H9 (cell line): ENCODE measurements around the gene CCT4. TPM values are rescaled to one million over a fixed set of nuclear protein-coding genes. Genes with fewer than 3 reads are reported as not detected.

Experiments
- DNase-seq: peaks from one replicate; pipeline ENCODE4 v3.0.0-alpha.2; 2017
- H2AFZ ChIP-seq: one replicate; pipeline ENCODE4 v1.6.1; 2013; ENCODE audit warnings: mild to moderate bottlenecking, low read length, control low read depth, moderate library complexity
- H2AK5ac ChIP-seq: 2 replicates; pipeline ENCODE4 v1.6.1; 2013; ENCODE audit warnings: low read length, control low read depth, mixed read lengths; ENCODE audit not compliant: insufficient read length
- H2BK120ac ChIP-seq: one replicate; pipeline ENCODE4 v1.6.1; 2013; ENCODE audit warnings: low read depth, mild to moderate bottlenecking, low read length, control low read depth, inconsistent platforms; ENCODE audit not compliant: poor library complexity, severe bottlenecking
- H2BK12ac ChIP-seq: 2 replicates; pipeline ENCODE4 v1.6.1; 2013; ENCODE audit warnings: low read length, control low read depth, mixed read lengths, low read depth; ENCODE audit not compliant: insufficient read length
- H2BK15ac ChIP-seq: 2 replicates; pipeline ENCODE4 v1.6.1; 2013; ENCODE audit warnings: low read depth, low read length, control low read depth
- H2BK20ac ChIP-seq: one replicate; pipeline ENCODE4 v1.6.1; 2013; ENCODE audit warnings: low read depth, mild to moderate bottlenecking, low read length, control low read depth, inconsistent platforms; ENCODE audit not compliant: poor library complexity, severe bottlenecking
- H2BK5ac ChIP-seq: 2 replicates; pipeline ENCODE4 v1.6.1; 2013; ENCODE audit warnings: low read length, control low read depth, mixed read lengths; ENCODE audit not compliant: insufficient read length
- H3K14ac ChIP-seq: 2 replicates; pipeline ENCODE4 v1.6.1; 2013; ENCODE audit warnings: low read length, control low read depth; ENCODE audit not compliant: insufficient read depth
- H3K18ac ChIP-seq: 2 replicates; pipeline ENCODE4 v1.6.1; 2013; ENCODE audit warnings: low read depth, mild to moderate bottlenecking, mixed read lengths, low read length, control low read depth; ENCODE audit not compliant: insufficient read length
- H3K23ac ChIP-seq: 2 replicates; pipeline ENCODE4 v1.6.1; 2013; ENCODE audit warnings: low read length, control low read depth, mixed read lengths, low read depth; ENCODE audit not compliant: insufficient read length
- H3K23me2 ChIP-seq: 2 replicates; pipeline ENCODE4 v1.6.1; 2013; ENCODE audit warnings: low read depth, mild to moderate bottlenecking, mixed read lengths, low read length, control low read depth; ENCODE audit not compliant: insufficient read length, poor library complexity, severe bottlenecking
- H3K27ac ChIP-seq: 2 replicates; pipeline ENCODE4 v1.5.1; 2013; ENCODE audit warnings: low read length, control low read depth, mixed read lengths, low read depth; ENCODE audit not compliant: insufficient read length
- H3K27me3 ChIP-seq: 2 replicates; pipeline ENCODE4 v1.6.1; 2013; ENCODE audit warnings: low read length, control low read depth, inconsistent platforms; ENCODE audit not compliant: insufficient read depth
- H3K4ac ChIP-seq: 2 replicates; pipeline ENCODE4 v1.6.1; 2013; ENCODE audit warnings: low read depth, mild to moderate bottlenecking, control low read depth, inconsistent platforms, low read length, moderate library complexity
- H3K4me1 ChIP-seq: 2 replicates; pipeline ENCODE4 v1.6.1; 2013; ENCODE audit warnings: low read length, control low read depth, inconsistent platforms; ENCODE audit not compliant: insufficient read depth
- H3K4me2 ChIP-seq: 2 replicates; pipeline ENCODE4 v1.6.1; 2013; ENCODE audit warnings: low read length, control low read depth, mixed read lengths; ENCODE audit not compliant: insufficient read length, insufficient read depth
- H3K56ac ChIP-seq: 2 replicates; pipeline ENCODE4 v1.6.1; 2013; ENCODE audit warnings: low read depth, mild to moderate bottlenecking, mixed read lengths, low read length, control low read depth; ENCODE audit not compliant: insufficient read length
- H3K79me1 ChIP-seq: 2 replicates; pipeline ENCODE4 v1.6.1; 2013; ENCODE audit warnings: low read depth, mild to moderate bottlenecking, moderate library complexity, low read length, control low read depth, inconsistent platforms; ENCODE audit not compliant: insufficient read depth, poor library complexity, severe bottlenecking
- H3K79me2 ChIP-seq: 2 replicates; pipeline ENCODE4 v1.6.1; 2013; ENCODE audit warnings: low read length, control low read depth, inconsistent platforms; ENCODE audit not compliant: insufficient read depth
- H3K9ac ChIP-seq: 2 replicates; pipeline ENCODE4 v1.6.1; 2013; ENCODE audit warnings: low read length, control low read depth, mixed read lengths; ENCODE audit not compliant: insufficient read length; ENCODE audit errors: extremely low read depth
- H3K9me3 ChIP-seq: one replicate; pipeline ENCODE4 v1.6.1; 2013; ENCODE audit warnings: low read depth, low read length, inconsistent platforms; ENCODE audit not compliant: control insufficient read depth
- H3T11ph ChIP-seq: one replicate; pipeline ENCODE4 v1.6.1; 2013; ENCODE audit warnings: mild to moderate bottlenecking, low read length, control low read depth, inconsistent platforms
- H4K20me1 ChIP-seq: one replicate; pipeline ENCODE4 v1.6.1; 2013; ENCODE audit not compliant: control insufficient read depth, insufficient read length, insufficient read depth
- H4K5ac ChIP-seq: 2 replicates; pipeline ENCODE4 v1.6.1; 2013; ENCODE audit warnings: low read depth, mild to moderate bottlenecking, mixed read lengths, low read length, control low read depth; ENCODE audit not compliant: insufficient read length
- H4K8ac ChIP-seq: replicated peaks from 2 replicates; pipeline ENCODE4 v1.6.1; 2013; ENCODE audit warnings: low read length, control low read depth, mixed read lengths, low read depth; ENCODE audit not compliant: insufficient read length
- H4K91ac ChIP-seq: 2 replicates; pipeline ENCODE4 v1.6.1; 2013; ENCODE audit warnings: low read depth, mild to moderate bottlenecking, moderate library complexity, mixed read lengths, low read length, control low read depth; ENCODE audit not compliant: insufficient read length
- H3K27ac Mint-ChIP-seq, 3 experiments: 2 replicates in 2 of 3; 3 replicates in 1 of 3; pipeline ENCODE4 v1.8.0; 2020 to 2021; ENCODE audit warnings: mixed read lengths in 3 of 3, mild to moderate bottlenecking in 1 of 3, moderate library complexity in 1 of 3
- H3K27me3 Mint-ChIP-seq: 2 replicates; pipeline ENCODE4 v1.8.0; 2021; ENCODE audit warnings: low read depth, mild to moderate bottlenecking, moderate library complexity, mixed read lengths
- H3K36me3 Mint-ChIP-seq, 3 experiments: 2 replicates in 2 of 3; 3 replicates in 1 of 3; pipeline ENCODE4 v1.8.0; 2020 to 2021; ENCODE audit warnings: low read depth in 3 of 3, mixed read lengths in 3 of 3; ENCODE audit not compliant: insufficient read depth in 1 of 3
- H3K4me1 Mint-ChIP-seq, 2 experiments: 2 replicates each; pipeline ENCODE4 v1.8.0; 2020; ENCODE audit warnings: mixed read lengths in 2 of 2
- H3K4me3 Mint-ChIP-seq, 2 experiments: 2 replicates in 1 of 2; 3 replicates in 1 of 2; pipeline ENCODE4 v1.8.0; 2020 to 2021; ENCODE audit warnings: mild to moderate bottlenecking in 2 of 2, mixed read lengths in 2 of 2, moderate library complexity in 1 of 2
- H3K9me3 Mint-ChIP-seq, 2 experiments: 2 replicates in 1 of 2; 3 replicates in 1 of 2; pipeline ENCODE4 v1.8.0; 2020; ENCODE audit warnings: mild to moderate bottlenecking in 2 of 2, mixed read lengths in 2 of 2, moderate library complexity in 1 of 2
- WGBS: extraction: QIAGEN DNeasy Blood & Tissue Kit; methylation state at CpG from one replicate; pipeline ENCODE4 v1.1.7; 2013; ENCODE audit warnings: missing lambda C conversion rate, low lambda C conversion rate, mixed read lengths; ENCODE audit not compliant: insufficient read length; ENCODE audit errors: extremely low coverage; 5-methylcytosine and 5-hydroxymethylcytosine counted together
- total RNA-seq: library from RNA; stranded (reverse); gene quantifications from 2 replicates; pipeline ENCODE4 v1.2.1, GENCODE V29; 2021
- TF ChIP-seq, protein P1 (sequence below): fragments of 200-600 bp; sonication (generic); conservative IDR thresholded peaks from 3 replicates; pipeline ENCODE4 v1.8.0; 2021; ENCODE audit warnings: antibody characterized with exemption, mild to moderate bottlenecking

The CCT4 gene
- total RNA-seq, 1 experiment from 2014 or later, result 360 TPM

DNA sequence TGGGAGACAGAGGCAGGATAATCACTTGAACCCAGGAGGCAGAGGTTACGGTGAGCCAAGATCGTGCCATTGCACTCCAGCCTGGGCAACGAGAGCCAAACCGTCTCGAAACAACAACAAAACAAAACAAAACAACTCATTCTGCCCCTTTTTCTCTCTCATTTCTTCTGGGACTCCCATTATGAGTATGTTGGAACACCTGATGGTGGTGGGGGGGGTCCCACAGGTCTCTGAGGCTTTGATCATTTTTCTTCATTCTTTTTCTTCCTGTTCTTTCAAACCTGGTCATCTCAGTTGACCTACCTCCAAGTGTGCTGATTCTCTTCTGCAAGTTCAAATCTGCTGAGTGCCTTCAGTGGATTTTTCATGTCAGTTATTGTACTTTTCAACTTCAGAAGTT lies 26.4 kb downstream of the CCT4 start:
- H4K5ac ChIP-seq, result no peak overlapping the region
- DNase-seq, result no peak
- H3K79me2 ChIP-seq, result no peaks in the 10 kb centered on the region
- no peak overlapping the region for H2AK5ac ChIP-seq
- H3K79me1 ChIP-seq, result no peaks in the 10 kb centered on the region
- Mint-ChIP-seq H3K27me3 (no peaks in the 10 kb centered on the region), H3K9me3 (no peaks in the 10 kb centered on the region), H3K4me1 (no peaks in the 10 kb centered on the region), H3K36me3 (peaks cover 11 to 29% (median 18%) of the 10 kb centered on the region in 3 experiments; a peak in 6 of 7 replicates), H3K27ac (no peak overlapping the region), H3K4me3 (no peak overlapping the region)
- TF ChIP-seq, protein P1, sequence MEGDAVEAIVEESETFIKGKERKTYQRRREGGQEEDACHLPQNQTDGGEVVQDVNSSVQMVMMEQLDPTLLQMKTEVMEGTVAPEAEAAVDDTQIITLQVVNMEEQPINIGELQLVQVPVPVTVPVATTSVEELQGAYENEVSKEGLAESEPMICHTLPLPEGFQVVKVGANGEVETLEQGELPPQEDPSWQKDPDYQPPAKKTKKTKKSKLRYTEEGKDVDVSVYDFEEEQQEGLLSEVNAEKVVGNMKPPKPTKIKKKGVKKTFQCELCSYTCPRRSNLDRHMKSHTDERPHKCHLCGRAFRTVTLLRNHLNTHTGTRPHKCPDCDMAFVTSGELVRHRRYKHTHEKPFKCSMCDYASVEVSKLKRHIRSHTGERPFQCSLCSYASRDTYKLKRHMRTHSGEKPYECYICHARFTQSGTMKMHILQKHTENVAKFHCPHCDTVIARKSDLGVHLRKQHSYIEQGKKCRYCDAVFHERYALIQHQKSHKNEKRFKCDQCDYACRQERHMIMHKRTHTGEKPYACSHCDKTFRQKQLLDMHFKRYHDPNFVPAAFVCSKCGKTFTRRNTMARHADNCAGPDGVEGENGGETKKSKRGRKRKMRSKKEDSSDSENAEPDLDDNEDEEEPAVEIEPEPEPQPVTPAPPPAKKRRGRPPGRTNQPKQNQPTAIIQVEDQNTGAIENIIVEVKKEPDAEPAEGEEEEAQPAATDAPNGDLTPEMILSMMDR, result no peak
- H3K9ac ChIP-seq, result no peak overlapping the region
- no peak overlapping the region for H3T11ph ChIP-seq
- no peaks in the 10 kb centered on the region for H3K23me2 ChIP-seq
- H2BK12ac ChIP-seq, result no peak overlapping the region
- no peaks in the 10 kb centered on the region for H3K4me1 ChIP-seq
- no peaks in the 10 kb centered on the region for H4K20me1 ChIP-seq
- H4K8ac ChIP-seq, result no peak overlapping the region
- no CpG with 5 or more reads among the region's 5 CpGs for WGBS
- no peak overlapping the region for H2AFZ ChIP-seq
- H2BK20ac ChIP-seq, result no peak overlapping the region
- H3K14ac ChIP-seq, result no peak overlapping the region
- no peak overlapping the region for H3K4ac ChIP-seq
- no peak overlapping the region for H2BK15ac ChIP-seq
- no peak overlapping the region for H3K4me2 ChIP-seq
- no peak overlapping the region for H3K18ac ChIP-seq
- H3K9me3 ChIP-seq, result no peaks in the 10 kb centered on the region
- no peak overlapping the region for H3K27ac ChIP-seq
- no peak overlapping the region for H3K23ac ChIP-seq
- no peak overlapping the region for H2BK120ac ChIP-seq
- H3K56ac ChIP-seq, result no peak overlapping the region
- H2BK5ac ChIP-seq, result no peak overlapping the region
- no peak overlapping the region for H4K91ac ChIP-seq
- H3K27me3 ChIP-seq, result no peaks in the 10 kb centered on the region
